Measurements from ENCODE around the gene KLHL6.
"Not testable (repeated sequence)": the region's sequence is repeated elsewhere in the genome, so short reads cannot be mapped to it uniquely, and the experiment has no call there.

KLHL6 gene

DNA sequence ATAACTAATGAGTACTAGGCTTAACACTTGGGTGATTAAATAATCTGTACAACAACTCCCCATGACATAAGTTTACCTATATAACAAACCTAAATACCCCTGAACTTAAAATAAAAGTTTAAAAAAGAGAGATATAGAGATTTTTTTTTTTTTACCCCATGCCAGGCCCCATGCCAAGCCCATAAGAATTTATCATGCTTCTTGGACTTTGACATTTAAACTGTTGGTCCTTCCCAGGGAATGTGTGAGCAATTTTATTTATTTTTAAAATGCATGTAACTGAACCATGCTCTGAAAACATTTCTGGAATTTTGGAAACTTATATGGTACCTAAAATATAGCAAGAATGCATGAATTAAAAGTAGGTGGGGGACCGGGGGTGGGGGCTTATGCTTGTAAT lies 26.3 kb downstream of the KLHL6 start:
- no peak for DNase-seq

DNA sequence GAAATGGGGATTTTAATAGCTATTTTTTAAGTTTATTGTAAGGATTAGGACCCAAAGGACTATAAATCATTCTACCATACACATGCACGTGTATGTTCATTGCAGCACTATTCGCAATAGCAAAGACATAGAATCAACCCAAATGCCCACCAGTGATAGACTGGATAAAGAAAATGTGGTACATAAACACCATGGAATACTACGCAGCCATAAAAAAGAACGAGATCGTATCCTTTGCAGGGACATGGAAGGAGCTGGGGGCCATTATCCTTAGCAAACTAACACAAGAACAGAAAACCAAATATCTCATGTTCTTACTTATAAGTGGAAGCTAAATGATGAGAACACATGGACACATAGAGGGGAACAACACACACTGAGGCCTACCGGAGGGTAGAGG lies 26.7 kb downstream of the KLHL6 start:
- not testable (repeated sequence) for DNase-seq

DNA sequence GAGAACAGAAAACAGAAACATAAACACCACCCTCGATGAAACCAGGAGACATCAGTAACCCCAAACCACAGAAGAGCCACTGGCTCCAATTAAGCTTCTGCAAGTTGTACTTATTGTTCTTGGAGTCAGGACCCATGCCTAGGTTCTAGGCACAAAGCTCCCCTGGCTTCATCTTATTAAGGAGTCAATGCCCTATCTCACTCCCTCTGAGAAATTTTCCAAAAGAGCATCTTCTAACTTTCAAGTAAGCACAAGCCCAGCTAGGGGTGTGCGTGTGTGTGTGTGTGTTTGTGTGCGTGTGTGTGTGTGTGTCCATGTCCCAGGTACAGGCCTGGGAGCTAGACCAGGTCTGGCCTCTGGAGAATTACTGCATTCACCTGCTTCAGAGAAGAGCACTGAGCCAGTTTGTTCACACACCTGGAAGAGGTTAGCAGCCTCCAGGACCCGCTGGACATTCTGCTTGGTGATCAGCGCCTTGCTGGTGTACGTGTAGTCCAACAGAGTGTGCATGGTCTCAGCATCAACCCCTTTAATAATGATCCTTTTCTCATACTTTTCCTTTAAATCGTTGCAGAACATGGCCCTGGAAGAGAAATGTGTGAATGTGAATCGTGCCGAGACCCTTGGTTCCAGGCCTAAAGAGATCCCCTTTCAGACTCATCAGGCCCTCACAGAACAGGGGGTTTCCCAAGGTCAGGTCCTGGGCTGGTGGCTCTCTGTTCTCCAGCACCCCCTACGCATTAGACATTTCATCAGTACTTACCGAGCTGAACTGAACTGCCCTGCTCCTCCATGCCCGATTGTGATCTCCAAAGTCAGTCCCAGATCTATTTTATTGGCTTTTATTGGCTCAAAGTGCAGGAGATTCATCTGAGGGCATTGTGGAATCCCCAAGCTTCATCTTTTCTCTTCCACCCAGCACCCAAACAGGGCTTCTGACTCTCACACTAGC lies 27.8 kb downstream of the KLHL6 start:
- peak; percentile 40 for DNase-seq

DNA sequence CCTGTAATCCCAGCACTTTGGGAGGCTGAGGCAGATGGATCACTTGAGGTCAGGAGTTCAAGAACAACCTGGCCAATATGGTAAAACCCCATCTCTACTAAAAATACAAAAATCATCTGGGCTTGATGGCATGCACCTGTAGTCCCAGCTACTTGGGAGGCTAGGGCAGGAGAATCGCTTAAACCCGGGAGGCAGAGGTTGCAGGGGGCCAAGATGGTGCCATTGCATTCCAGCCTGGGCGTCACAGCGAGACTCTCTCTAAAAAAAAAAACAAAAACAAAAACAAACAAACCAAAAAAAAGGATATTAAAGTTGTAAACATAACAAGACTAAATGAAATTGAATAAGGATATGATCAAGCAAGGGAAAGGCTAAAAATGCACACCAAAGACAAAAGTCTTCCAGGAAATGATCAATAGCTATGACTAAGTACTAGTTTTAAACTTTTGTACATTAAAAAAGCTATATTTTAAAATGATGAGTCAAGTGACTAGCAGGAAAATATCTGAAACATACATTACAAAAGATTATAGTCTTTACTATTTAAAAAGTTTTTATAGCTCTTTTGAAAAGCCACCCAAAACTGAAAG lies 28.6 kb downstream of the KLHL6 start:
- no peak for DNase-seq

DNA sequence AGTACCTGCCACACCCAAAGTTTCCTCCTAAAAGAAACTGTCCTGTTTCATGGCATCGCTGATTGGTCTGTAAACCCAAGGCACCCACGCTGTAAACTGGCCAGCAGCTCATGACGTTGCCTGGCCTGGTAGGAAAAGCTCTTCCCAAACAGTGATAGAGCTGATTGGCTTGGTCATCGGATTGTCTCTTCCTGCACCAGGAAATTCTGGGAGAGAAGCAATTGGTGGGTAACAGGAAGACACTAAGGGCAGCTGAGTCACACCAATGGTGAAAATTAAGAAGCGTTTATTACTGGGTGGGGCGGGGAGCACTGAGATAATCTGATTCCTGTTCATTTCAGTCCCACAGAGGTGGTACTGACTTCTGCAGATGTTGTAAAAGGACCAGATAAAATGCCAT lies 31.0 kb downstream of the KLHL6 start:
- DNase-seq: no peak

DNA sequence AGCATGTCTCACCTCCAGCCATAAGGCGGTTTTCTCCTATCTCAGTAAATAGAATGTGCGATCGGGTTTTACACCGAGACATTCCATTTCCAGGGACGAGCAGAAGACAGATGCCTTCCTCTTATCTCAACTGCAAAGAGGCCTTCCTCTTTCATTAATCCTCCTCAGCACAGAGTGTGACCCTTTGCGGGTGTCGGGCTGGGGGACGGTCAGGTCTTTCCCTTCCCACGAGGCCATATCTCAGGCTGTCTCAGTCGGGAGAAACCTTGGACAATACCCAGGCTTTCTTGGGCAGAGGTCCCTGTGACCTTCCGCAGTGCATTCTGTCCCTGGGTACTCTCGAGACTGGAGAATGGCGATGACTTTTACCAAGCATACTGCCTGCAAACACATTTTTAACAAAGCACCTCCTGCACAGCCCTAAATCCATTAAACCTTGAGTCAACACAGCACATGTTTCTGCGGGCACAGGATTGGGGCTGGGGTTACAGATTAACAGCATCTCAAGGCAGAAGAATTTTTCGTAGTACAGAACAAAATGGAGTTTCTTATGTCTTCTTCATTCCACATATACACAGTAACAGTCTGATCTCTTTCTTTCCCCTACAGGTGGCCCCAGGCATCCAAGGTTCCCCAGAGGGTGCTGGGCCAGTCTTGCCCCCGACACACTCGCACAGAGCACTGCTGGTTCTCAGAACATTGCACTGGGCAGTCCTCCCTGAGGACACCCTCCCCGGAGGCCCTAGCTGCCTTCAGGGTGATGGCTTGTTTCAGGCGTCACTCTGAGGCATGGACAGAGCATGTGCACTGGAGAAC lies 34.6 kb downstream of the KLHL6 start:
- DNase-seq: not testable (repeated sequence)

DNA sequence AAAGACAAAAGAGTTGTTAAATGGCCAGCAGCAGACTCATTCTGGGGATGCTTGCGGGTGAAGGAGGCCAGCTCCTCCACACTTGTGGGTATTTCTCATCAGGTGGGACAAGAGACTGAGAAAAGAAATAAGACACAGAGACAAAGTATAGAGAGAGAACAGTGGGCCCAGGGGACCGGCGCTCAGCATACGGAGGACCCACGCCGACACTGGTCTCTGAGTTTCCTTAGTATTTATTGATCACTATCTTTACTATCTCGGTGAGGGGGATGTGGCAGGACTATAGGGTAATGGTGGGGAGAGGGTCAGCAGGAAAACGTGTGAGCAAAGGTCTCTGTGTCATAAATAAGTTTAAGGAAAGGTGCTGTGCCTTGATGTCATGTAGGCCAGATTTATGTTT lies 35.2 kb downstream of the KLHL6 start:
- DNase-seq: not testable (repeated sequence)

DNA sequence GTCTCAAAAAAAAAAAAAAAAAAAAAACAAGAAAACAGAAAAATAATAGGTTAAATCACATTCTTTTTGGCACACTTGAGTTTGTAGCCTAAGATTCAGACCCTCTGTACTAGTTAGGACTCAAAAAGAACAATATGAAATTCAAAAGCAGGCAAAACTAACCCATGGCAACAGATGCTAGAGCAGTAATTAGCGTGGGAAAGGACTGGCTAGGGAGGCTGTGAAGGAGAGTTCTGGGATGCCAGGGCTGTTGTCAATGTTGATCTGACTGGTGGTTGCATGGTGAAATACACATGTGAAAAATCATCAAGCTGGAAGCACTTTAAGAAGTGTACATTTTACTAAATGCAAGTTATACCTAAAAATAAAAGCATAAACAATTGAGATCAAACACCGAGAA lies 35.6 kb downstream of the KLHL6 start:
- DNase-seq: no peak

DNA sequence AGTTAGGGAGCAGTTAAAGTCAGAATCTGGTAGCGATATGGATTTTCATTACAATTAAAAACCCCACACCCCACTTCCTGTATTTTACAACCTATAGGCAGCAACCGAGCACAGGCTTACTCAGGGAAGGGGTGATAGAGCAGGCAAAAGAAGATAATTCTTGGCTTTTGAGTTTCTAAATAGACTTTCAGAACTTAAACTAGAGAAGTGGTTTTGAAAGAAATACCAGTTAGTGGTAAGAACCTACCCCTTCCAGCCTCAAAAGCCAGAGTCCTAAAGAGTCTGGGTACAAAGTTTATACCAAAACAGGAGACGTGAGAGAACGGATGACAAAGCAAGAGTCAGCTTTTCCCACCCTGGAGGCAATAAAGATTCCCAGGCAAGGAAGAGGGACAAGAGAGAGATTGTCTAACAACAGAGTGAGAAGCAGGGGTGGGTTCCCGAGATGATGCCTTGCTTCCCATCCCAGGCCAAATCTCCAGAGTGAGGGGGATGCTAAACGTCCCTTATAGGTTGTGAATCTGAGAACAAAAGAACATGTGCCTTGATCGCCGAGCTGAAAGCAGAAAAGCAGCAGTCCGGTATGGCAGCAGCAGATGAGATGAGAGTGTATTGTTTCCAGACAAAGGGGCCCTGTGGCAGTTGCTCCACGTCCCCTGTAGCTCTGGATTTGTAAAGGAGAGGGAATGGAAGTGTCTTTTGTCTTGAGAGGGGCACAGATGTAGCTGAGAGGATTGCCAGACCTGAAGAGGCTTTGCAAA lies 36.8 kb downstream of the KLHL6 start:
- DNase-seq: peak; percentile 85

DNA sequence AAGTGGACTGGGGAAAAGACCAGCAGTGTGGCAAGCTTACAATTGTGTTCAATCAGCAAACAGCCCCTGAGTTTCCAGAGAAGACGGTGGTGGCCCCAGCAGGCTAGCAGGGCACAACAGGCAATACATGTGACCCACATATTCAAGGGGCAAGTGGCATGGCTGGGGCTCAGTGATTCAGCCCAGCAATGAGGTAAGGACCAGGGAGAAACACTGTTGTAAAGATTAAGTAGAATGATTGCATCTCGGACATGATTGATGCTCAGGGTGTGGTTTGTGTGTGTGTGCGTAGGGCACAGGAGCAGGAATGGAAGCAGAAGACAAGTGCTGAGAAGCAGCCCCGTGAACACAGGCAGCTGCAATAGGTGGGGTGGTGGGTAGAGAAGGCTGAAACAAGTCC lies 37.9 kb downstream of the KLHL6 start:
- peak; percentile 47 for DNase-seq

DNA sequence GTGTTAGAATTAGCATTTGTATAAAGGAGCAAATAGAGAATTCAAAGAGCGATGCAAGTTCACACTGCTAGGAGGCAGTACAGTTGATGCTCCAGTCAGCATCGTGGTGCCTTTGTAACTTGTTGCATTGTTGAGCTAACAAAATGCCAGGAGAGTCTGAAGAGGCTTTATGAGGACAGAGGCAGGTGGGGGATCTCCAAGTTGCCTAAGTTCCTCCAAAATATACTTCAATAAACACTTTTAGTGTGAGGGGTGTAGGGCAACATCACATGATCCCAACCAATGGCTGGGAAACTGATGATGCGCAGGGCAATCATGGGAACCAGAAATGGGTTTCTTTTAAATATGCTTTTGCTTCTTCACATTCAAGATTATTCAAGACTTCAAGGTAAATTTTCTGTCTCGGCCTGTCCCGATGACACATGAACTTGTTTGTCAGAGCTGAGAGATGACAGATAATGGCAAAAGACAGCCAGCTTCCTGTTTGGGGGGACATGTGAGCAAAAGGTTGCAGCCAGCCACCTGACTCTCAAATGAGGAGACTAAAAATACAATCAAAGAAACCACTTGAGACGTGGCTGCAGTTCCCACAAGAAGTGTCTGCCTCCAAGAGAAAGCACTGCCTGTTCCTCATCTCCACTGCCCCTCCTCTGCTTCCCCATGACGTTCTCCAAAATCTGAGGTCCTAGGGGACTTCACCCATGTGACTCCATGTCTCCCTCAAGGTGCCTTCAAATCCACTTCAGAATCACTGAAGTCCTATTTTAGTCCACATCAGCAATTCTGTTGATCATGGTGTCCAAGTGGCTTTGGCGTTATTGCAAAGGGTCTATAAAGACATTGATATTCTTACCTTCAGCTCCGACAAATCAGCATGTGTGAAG lies 39.3 kb downstream of the KLHL6 start:
- peak; percentile 74 for DNase-seq

DNA sequence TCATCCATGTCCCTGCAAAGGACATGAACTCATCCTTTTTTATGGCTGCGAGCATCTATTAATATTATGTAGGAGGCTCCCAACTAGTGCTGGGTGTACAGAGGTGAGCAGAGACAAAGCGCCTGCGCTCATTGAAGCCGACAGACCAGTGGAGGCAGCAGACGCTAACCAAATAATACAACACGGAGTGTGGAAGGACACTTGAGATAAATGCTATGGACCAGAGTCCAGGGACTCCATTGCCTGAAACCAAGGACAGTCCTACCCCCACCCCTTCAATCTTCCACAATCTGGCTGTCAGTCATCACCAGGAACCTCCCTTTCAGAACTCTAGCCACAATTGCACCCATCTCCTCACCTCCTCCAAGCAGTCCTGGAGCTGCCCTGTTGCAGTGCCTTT lies 41.5 kb downstream of the KLHL6 start:
- no peak for DNase-seq

DNA sequence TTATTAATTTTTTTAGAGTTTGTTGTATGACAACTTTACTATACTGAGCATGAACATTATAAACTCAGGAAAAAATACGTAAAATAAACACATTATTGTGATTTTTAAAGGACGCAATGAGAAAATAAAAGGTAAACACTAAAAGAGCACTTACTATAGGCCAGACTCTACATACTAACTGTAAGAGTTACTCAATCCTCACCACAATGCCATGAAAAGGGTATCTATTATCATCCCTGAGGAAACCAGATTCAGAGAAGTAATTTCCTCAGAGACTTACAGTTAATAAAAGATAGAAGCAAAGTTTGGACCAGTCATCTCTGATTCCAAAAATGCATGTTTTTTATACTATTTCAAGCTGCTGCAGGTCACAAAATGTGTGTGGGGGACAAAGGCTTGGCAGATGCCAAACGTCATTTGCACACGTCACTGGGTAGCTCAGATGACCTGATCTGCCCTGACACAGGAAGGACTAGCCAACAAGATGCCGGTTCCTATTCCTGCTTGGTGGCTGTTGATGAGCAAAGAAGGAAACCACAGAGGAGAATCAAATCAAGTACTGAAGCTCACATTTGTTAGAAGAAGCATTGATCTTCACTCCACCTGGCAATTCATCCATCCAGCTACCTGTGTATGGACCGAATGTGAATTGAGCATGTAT lies 42.3 kb downstream of the KLHL6 start:
- peak; percentile 81 for DNase-seq

DNA sequence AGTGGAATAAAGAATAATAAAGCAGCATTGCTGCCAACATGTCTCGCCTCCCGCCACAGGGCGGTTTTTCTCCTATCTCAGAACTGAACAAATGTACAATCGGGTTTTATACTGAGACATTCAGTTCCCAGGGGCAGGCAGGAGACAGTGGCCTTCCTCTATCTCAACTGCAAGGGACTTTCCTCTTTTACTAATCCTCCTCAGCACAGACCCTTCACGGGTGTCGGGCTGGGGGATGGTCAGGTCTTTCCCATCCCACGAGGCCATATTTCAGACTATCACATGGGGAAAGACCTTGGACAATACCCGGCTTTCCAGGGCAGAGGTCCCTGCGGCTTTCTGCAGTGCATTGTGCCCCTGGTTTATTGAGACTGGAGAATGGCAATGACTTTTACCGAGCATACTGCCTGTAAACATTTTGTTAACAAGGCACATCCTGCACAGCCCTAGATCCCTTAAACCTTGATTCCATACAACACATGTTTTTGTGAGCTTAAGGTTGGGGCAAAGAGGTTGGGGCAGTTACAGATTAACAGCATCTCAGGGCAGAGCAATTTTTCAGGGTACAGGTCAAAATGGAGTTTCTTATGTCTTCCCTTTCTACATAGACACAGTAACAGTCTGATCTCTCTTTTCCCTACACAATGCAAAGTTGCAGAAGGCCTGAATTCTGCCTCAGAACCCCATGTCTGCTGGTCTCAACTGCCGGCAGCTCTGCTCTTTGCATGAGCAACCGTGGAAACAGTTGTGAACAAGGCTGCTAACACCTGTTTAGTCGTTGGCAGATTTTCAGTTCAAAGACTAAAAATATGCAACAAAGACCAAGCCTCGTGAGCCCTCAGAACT lies 44.0 kb downstream of the KLHL6 start:
- not testable (repeated sequence) for DNase-seq

DNA sequence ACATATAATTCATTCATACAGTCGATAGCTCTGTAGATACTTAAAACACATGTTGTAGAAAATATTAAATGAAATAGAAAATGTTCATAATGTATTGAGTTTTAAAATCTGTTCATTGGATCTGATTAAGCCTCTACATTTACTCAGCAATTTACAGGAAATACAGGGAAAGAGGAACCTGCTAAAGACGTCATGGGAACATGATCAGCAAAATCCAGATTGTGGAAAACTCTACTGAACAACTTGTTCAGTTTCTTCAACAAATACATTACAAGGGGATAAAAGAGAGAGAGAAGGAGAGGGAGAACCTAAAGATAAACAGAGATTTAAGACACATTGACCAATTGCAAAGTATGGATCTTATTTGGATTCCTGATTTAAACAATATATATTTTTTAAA lies 46.7 kb downstream of the KLHL6 start:
- DNase-seq: no peak

DNA sequence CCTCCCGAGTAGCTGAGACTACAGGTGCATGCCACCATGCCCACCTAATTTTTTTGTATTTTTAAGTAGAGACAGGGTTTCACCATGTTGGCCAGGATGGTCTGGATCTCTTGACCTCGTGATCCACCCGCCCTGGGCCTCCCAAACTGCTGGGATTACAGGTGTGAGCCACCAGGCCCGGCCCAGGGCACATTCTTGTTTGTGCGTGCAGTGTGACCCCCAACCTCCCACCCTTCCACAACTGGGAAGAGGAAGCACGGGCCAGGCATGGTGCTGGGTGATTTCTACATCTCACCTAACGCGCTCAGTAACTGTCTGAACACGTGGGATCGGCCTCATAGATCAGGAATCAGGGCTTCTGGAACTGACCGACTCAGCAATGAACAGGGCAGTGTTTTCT lies 48.0 kb downstream of the KLHL6 start:
- DNase-seq: no peak

DNA sequence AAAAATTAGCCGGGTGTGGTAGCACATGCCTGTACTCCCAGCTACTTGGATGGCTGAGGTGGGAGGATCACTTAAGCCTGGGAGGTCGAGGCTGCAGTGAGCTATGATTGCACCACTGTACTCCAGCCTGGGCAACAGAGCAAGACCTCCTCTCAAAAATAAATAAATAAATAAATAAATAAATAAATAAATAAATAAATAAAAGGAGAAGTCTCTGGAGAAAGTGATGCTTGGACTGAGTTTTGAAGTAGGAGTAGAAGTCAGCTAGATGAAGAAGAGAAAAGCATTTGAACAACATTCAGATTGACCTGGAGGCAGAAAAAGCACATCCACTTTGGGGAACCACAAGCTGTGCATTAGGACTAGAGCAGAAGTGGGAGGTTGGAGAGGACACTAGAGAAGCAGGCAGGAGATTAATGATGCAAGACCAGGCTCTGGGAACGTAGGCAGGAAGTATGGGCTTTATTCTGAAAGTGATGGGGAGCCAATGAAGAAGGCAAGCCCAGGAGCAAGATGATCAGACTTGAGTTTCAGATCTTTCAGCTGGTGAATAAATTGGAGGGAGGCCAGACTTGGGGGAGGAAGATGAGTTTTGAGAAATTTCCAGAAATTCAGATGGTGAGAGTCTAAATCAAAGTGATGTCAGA lies 48.7 kb downstream of the KLHL6 start:
- no peak for DNase-seq

DNA sequence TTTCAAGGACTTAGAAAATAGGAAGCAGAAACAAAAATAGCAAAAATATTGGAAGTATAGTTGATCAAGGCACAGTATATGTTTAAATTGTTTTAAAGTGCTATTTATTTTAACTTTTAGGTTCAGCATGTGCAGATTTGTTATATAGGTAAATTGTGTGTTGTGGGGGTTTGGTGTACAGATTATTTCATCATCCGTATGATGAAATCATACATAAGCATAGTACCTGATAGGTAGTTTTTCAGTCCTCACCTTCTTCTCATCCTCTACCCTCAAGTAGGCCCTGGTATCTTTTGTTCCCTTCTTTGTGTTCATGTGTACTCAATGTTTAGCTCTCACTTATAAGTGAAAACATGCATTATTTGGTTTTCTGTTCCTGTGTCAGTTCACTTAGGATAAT lies 50.9 kb downstream of the KLHL6 start:
- DNase-seq: no peak

DNA sequence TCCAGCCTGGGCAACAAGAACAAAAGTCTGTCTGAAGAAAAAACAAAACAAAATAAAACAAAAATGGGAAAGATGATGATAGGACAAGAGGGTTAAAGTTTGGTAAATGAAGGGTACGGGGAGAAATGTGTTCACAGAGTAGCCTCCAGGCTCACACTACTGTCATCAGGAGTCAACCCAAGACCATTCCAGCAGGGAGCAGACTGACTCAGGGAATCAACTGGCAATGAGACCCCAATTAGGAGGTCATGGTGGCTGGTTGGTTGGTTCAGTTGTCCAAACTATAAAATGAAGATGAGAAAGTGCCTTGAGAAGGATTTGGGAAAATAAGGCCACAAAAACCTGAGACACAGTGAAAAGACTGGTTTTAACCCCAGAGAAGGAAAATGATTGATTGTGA lies 51.8 kb downstream of the KLHL6 start:
- no peak for DNase-seq

Data from hematopoietic multipotent progenitor cell treated with erythropoietin and hydrocortisone succinate and interleukin-3 and kit ligand, for 4 days (in vitro differentiated cells).